ENCODE measurements around the gene SYT17.

DNA sequence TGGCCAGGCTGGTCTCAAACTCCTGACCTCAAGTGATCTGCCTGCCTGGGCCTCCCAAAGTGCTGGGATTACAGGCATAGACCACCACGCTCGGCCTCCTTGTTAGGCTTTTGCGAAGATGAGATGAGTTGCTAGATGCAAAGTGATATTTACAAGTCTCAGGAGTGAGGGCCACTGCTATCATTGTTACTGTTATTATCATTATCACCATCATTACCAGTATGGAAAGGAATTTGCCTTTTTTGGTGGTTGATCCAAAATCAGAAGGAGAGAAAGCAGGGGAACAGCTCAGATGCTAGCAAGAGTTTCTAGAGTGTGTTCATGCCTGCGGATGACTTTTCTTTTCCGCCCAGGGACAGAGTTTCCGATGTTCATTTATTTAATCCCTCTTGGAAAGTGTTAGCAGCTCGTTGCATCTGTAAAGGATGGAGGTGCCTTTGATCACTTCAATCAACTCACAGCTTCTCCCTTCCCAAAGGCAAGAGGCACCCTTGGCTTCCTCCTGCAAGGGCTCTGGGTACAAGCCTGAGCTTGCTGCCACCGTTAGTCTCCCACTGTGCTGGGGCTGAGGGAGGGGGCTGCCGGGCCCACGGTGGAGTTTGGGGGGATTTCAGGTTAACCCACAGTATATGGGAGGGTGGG, 32.7 kb upstream of the SYT17 start:
- TF ChIP-seq, protein P1, sequence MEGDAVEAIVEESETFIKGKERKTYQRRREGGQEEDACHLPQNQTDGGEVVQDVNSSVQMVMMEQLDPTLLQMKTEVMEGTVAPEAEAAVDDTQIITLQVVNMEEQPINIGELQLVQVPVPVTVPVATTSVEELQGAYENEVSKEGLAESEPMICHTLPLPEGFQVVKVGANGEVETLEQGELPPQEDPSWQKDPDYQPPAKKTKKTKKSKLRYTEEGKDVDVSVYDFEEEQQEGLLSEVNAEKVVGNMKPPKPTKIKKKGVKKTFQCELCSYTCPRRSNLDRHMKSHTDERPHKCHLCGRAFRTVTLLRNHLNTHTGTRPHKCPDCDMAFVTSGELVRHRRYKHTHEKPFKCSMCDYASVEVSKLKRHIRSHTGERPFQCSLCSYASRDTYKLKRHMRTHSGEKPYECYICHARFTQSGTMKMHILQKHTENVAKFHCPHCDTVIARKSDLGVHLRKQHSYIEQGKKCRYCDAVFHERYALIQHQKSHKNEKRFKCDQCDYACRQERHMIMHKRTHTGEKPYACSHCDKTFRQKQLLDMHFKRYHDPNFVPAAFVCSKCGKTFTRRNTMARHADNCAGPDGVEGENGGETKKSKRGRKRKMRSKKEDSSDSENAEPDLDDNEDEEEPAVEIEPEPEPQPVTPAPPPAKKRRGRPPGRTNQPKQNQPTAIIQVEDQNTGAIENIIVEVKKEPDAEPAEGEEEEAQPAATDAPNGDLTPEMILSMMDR (conservative IDR thresholded peaks at IDR 0.05; ENCODE audit: low read depth, low read length): no peak
- TF ChIP-seq EZH2phosphoT487 (IDR thresholded peaks at IDR 0.05; ENCODE audit: borderline replicate concordance, low read length) (no peak), EZH2 (IDR thresholded peaks at IDR 0.05; ENCODE audit: low read length, unreplicated experiment) (no peak)
